Measurements from ENCODE around the gene PIP5K1A. TPM values are rescaled to one million over a fixed set of nuclear protein-coding genes. Genes with fewer than 3 reads are reported as not detected.
"Not testable (repeated sequence)": the region's sequence is repeated elsewhere in the genome, so short reads cannot be mapped to it uniquely, and the experiment has no call there.

The PIP5K1A gene
- total and polyA plus RNA-seq, 8 donors: 8.4 to 156 (median 58.1) TPM

DNA sequence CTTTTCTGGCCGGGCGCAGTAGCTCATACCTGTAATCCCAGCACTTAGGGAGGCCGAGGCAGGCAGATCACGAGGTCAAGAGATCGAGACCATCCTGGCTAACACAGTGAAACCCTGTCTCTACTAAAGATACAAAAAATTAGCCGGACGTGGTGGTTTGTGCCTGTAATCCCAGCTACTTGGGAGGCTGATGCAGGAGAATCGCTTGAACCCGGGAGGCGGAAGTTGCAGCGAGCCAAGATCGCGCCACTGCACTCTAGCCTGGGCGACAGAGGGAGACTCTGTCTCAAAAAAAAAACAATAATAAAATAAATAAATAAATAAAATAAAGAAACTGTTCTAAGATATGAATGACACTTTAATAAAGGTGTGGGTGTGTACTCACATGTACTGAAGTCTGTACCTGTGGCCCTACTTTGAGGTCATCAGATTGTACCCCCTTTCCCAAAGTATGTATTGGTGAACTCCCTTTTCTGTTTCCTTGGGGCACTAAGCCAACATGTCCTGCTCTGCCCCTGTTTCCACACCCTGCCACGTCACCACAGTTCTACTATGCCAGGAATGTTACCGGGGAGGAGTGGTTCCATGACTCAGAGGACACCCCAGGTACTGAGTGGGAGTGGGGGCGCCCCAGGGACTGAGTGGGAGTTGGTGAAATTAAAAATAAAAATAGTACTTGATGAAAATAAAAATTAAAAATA lies 3.3 kb upstream of the PIP5K1A start:
- Histone ChIP-seq H3K4me3 (peak overlapping the region in 2 of 4 donors; percentile 10 to 21), H3K4me1 (peaks cover 19 to 43% (median 29%) of the 10 kb centered on the region in 4 donors), H3K27ac (peak overlapping the region; percentile 75 to 94 (median 92))
- DNase-seq: peak; percentile 90 to 93
- H3K27me3 ChIP-seq; H3K9me3 ChIP-seq; H3K36me3 ChIP-seq; intact Hi-C loops (cut with DNase I; ENCODE audit: low total_unique reads): not testable (repeated sequence)
- 40 to 56% (median 53%) methylated on average over 17 of the region's 17 CpGs for WGBS, 5 donors
- TF ChIP-seq POLR2AphosphoS5 (IDR thresholded peaks at IDR 0.05): peak; percentile 16 to 84 (median 64)

DNA sequence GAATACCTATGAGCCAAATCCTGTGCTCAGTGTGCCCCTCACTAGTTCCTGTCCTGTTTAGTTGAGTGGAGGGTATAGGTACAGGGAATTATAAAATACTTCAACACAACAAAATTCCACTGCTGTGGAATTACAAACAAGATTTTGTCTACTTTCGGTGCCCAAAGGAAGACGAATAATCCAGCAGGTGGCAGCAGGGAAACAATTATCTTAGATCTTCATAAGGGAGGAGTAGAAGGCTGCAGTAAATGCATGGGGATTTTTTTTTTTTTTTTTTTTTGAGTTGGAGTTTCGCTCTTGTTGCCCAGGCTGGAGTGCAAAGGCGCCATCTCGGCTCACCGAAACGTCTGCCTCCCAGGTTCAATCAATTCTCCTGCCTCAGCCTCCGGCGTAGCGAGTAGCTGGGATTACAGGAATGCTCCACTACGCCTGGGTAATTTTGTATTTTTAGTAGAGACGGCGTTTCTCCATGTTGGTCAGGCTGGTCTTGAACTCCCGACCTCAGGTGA lies 2.0 kb upstream of the PIP5K1A start:
- Histone ChIP-seq H3K4me3 (peak overlapping the region in 1 of 4 donors; percentile 18), H3K27ac (peak overlapping the region; percentile 70 to 94 (median 92)), H3K27me3 (no peaks in the 10 kb centered on the region), H3K4me1 (peaks cover 24 to 50% (median 36%) of the 10 kb centered on the region in 4 donors), H3K36me3 (no peaks in the 10 kb centered on the region), H3K9me3 (no peaks in the 10 kb centered on the region)
- TF ChIP-seq POLR2AphosphoS5 (IDR thresholded peaks at IDR 0.05) (peak in 1 of 3 donors; percentile 64), EP300 (IDR thresholded peaks at IDR 0.05) (no peak), POLR2A (IDR thresholded peaks at IDR 0.05) (no peak)
- TF ChIP-seq, protein P1, sequence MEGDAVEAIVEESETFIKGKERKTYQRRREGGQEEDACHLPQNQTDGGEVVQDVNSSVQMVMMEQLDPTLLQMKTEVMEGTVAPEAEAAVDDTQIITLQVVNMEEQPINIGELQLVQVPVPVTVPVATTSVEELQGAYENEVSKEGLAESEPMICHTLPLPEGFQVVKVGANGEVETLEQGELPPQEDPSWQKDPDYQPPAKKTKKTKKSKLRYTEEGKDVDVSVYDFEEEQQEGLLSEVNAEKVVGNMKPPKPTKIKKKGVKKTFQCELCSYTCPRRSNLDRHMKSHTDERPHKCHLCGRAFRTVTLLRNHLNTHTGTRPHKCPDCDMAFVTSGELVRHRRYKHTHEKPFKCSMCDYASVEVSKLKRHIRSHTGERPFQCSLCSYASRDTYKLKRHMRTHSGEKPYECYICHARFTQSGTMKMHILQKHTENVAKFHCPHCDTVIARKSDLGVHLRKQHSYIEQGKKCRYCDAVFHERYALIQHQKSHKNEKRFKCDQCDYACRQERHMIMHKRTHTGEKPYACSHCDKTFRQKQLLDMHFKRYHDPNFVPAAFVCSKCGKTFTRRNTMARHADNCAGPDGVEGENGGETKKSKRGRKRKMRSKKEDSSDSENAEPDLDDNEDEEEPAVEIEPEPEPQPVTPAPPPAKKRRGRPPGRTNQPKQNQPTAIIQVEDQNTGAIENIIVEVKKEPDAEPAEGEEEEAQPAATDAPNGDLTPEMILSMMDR (IDR thresholded peaks at IDR 0.05): peak in 5 of 7 experiments; percentile 25 to 55 (median 35)
- intact Hi-C loops (cut with DNase I; ENCODE audit: low total_unique reads): no loop called here
- WGBS, 5 donors: 29 to 39% (median 34%) methylated on average over 14 of the region's 14 CpGs
- DNase-seq: peak; percentile 71 to 90

DNA sequence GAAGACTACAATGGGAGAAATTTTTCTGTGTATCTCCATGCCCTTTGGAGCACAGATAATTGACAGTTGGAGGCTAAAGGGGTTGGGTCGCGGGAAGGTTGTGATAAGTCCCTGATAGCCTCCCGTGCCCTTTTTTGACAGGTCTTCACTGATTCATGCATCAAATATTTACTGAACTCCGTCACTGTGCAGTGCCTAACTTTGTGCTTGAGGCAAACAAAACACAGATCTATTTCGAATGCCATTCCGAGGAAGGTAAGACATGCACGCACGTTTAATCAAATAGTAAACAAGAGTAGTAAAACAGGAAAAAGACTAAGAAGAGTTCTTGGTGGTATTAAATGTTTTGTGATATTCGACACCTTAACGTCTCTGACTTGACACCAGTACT lies 494 bp upstream of the PIP5K1A start:
- WGBS, 5 donors: 4 to 9% (median 5%) methylated on average over 10 of the region's 10 CpGs
- peak in 1 of 2 donors; percentile 50 for DNase-seq
- H3K36me3 ChIP-seq: peaks cover 5 to 8% (median 7%) of the 10 kb centered on the region in 4 donors
- H3K9me3 ChIP-seq: no peaks in the 10 kb centered on the region
- H3K4me3 ChIP-seq: peak overlapping the region; percentile 73 to 91 (median 74)
- peak overlapping the region; percentile 78 to 94 (median 93) for H3K27ac ChIP-seq
- intact Hi-C loops (cut with DNase I; ENCODE audit: low total_unique reads): no loop called here
- peaks cover 32 to 65% (median 50%) of the 10 kb centered on the region in 4 donors for H3K4me1 ChIP-seq
- TF ChIP-seq POLR2A (IDR thresholded peaks at IDR 0.05) (no peak), EP300 (IDR thresholded peaks at IDR 0.05) (no peak), POLR2AphosphoS5 (IDR thresholded peaks at IDR 0.05) (no peak)
- TF ChIP-seq, protein P1 (IDR thresholded peaks at IDR 0.05): no peak
- H3K27me3 ChIP-seq: no peaks in the 10 kb centered on the region

GRCh38 chr1:151199873-151200581 lies 1.7 kb downstream of the PIP5K1A start:
- no peaks in the 10 kb centered on the region for H3K9me3 ChIP-seq
- DNase-seq: peak in 1 of 2 donors; percentile 59
- H3K4me1 ChIP-seq: peaks cover 37 to 78% (median 58%) of the 10 kb centered on the region in 4 donors
- H3K36me3 ChIP-seq: peaks cover 8 to 23% (median 17%) of the 10 kb centered on the region in 4 donors
- 15 to 27% (median 22%) methylated on average over 11 of the region's 11 CpGs for WGBS, 5 donors
- H3K27ac ChIP-seq: peak overlapping the region; percentile 45 to 94 (median 93)
- TF ChIP-seq, protein P1 (IDR thresholded peaks at IDR 0.05): no peak
- TF ChIP-seq POLR2AphosphoS5 (IDR thresholded peaks at IDR 0.05) (no peak), POLR2A (IDR thresholded peaks at IDR 0.05) (no peak), EP300 (IDR thresholded peaks at IDR 0.05) (no peak)
- peak overlapping the region; percentile 73 to 91 (median 74) for H3K4me3 ChIP-seq
- no peaks in the 10 kb centered on the region for H3K27me3 ChIP-seq
- intact Hi-C loops (cut with DNase I; ENCODE audit: low total_unique reads): no loop called here

DNA sequence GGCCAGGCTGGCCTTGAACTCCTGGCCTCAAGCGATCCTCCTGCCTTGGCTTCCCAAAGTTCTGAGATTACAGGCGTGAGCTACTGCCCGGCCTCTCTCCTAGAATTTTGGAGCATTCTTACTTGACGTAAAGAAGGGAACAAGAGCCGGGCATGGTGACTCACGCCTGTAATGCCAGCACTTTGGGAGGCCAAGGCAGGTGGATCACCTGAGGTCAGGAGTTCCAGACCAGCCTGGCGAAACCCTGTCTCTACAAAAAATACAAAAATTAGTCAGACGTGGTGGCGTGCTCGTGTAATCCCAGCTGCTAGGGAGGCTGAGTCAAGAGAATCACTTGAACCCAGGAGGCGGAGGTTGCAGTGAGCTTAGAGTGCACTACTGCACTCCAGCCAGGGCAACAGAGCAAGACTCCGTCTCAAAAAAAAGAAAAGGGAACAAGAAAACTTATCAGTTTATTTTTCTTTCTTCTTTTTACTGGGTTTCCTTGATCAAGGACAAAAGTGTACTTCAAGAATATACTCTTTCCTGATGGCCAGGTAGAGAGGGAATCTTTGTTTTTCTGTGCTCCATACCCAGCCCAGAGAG lies 7.1 kb downstream of the PIP5K1A start:
- Histone ChIP-seq H3K36me3 (peaks cover 18 to 67% (median 62%) of the 10 kb centered on the region in 4 donors), H3K4me1 (peaks cover 21 to 62% (median 39%) of the 10 kb centered on the region in 4 donors)
- DNase-seq; H3K27me3 ChIP-seq; H3K4me3 ChIP-seq; intact Hi-C loops (cut with DNase I; ENCODE audit: low total_unique reads); H3K9me3 ChIP-seq; H3K27ac ChIP-seq: not testable (repeated sequence)
- 86 to 94% (median 93%) methylated on average over 12 of the region's 12 CpGs for WGBS, 5 donors

Measured in stomach (tissue), 9 donors.